HepG2 (cell line): ENCODE measurements around the gene TAB2.

ENCODE experiments used
- CTCF ChIP-seq: sonication (generic); formaldehyde crosslinking; IDR thresholded peaks from 2 replicates; pipeline ENCODE4 v1.5.0; 2020; ENCODE audit warnings: mild to moderate bottlenecking, missing genetic modification reagents, moderate library complexity
- GRHL1 ChIP-seq: sonication (generic); formaldehyde crosslinking; conservative IDR thresholded peaks from 2 replicates; pipeline ENCODE4 v1.8.0; 2022; ENCODE audit warnings: missing genetic modification reagents
- ZNF362 ChIP-seq: sonication (generic); formaldehyde crosslinking; IDR thresholded peaks from 2 replicates; pipeline ENCODE4 v1.4.0; 2020; ENCODE audit warnings: missing genetic modification reagents, mild to moderate bottlenecking, borderline replicate concordance
- ZNF879 ChIP-seq: sonication (generic); formaldehyde crosslinking; IDR thresholded peaks from 2 replicates; pipeline ENCODE4 v1.8.1; 2023; ENCODE audit warnings: missing genetic modification reagents

- TF ChIP-seq GRHL1 (CRISPR knock-in tag) (no peak), CTCF (no peak), ZNF362 (CRISPR knock-in tag) (no peak), ZNF879 (CRISPR knock-in tag) (no peak)
These were observed 141.3 kb downstream of the TAB2 start for GRCh38 chr6:149458806-149459205.
